HepG2 (cell line): ENCODE measurements around the gene NDUFB10. TPM values are rescaled to one million over a fixed set of nuclear protein-coding genes. Genes with fewer than 3 reads are reported as not detected.

Experiments
- ARNT2 ChIP-seq: sonication (generic); formaldehyde crosslinking; IDR thresholded peaks from 2 replicates; pipeline ENCODE4 v1.8.0; 2022; ENCODE audit warnings: mild to moderate bottlenecking, low read depth, missing genetic modification reagents, moderate library complexity
- FOXJ3 ChIP-seq: sonication (generic); formaldehyde crosslinking; IDR thresholded peaks from 2 replicates; pipeline ENCODE4 v1.4.0; 2020; ENCODE audit warnings: missing genetic modification reagents, mild to moderate bottlenecking, borderline replicate concordance
- HNRNPH1 ChIP-seq: fragments of 200-400 bp; formaldehyde crosslinking; optimal IDR thresholded peaks from 2 replicates; pipeline ENCODE3; 2017; ENCODE audit warnings: mild to moderate bottlenecking, low read depth, low read length
- HOXA5 ChIP-seq: sonication (generic); formaldehyde crosslinking; IDR thresholded peaks from 2 replicates; pipeline ENCODE4 v1.4.0; 2020; ENCODE audit warnings: missing genetic modification reagents
- RERE ChIP-seq: IDR thresholded peaks from 2 replicates; pipeline ENCODE4 v1.6.1; 2016; ENCODE audit warnings: low read depth, missing genetic modification reagents, missing compliant biosample characterization
- RORA ChIP-seq: sonication (generic); formaldehyde crosslinking; IDR thresholded peaks from 2 replicates; pipeline ENCODE4 v1.5.0; 2020; ENCODE audit warnings: mild to moderate bottlenecking, missing genetic modification reagents, moderate library complexity
- SNAPC2 ChIP-seq: sonication (generic); formaldehyde crosslinking; IDR thresholded peaks from 2 replicates; pipeline ENCODE4 v1.8.1; 2022; ENCODE audit warnings: mild to moderate bottlenecking, missing genetic modification reagents
- TARDBP ChIP-seq: sonication (generic); formaldehyde crosslinking; IDR thresholded peaks from 2 replicates; pipeline ENCODE4 v1.8.0; 2022; ENCODE audit warnings: mild to moderate bottlenecking, missing genetic modification reagents
- THAP11 ChIP-seq: IDR thresholded peaks from 2 replicates; pipeline ENCODE4 v1.6.1; 2016; ENCODE audit warnings: missing biosample characterization, missing genetic modification reagents
- TOPORS ChIP-seq: sonication (generic); formaldehyde crosslinking; IDR thresholded peaks from 2 replicates; pipeline ENCODE4 v1.8.0; 2023; ENCODE audit warnings: mild to moderate bottlenecking, missing genetic modification reagents
- TRIM22 ChIP-seq: fragments of 450-650 bp; IDR thresholded peaks from 2 replicates; pipeline ENCODE4 v1.6.1; 2017
- ZBTB10 ChIP-seq: sonication (generic); formaldehyde crosslinking; IDR thresholded peaks from 2 replicates; pipeline ENCODE4 v1.4.0; 2020; ENCODE audit warnings: missing genetic modification reagents, borderline replicate concordance
- ZBTB2 ChIP-seq: sonication (generic); formaldehyde crosslinking; IDR thresholded peaks from 2 replicates; pipeline ENCODE4 v1.8.0; 2022; ENCODE audit warnings: low read depth, missing genetic modification reagents
- ZNF160 ChIP-seq: sonication (generic); formaldehyde crosslinking; IDR thresholded peaks from 2 replicates; pipeline ENCODE4 v1.8.0; 2022; ENCODE audit warnings: mild to moderate bottlenecking, inconsistent platforms, missing genetic modification reagents
- ZNF263 ChIP-seq: sonication (generic); formaldehyde crosslinking; IDR thresholded peaks from 2 replicates; pipeline ENCODE4 v1.4.0; 2020; ENCODE audit warnings: missing genetic modification reagents
- ZNF496 ChIP-seq: sonication (generic); formaldehyde crosslinking; IDR thresholded peaks from 2 replicates; pipeline ENCODE4 v1.8.1; 2023; ENCODE audit warnings: mild to moderate bottlenecking, moderate library complexity, missing genetic modification reagents; ENCODE audit not compliant: insufficient replicate concordance
- ZNF644 ChIP-seq: IDR thresholded peaks from 2 replicates; pipeline ENCODE4 v1.6.1; 2016; ENCODE audit warnings: low read depth
- ZNF782 ChIP-seq: sonication (generic); formaldehyde crosslinking; IDR thresholded peaks from 2 replicates; pipeline ENCODE4 v1.4.0; 2020; ENCODE audit warnings: missing genetic modification reagents, mild to moderate bottlenecking, borderline replicate concordance
- polyA plus RNA-seq, 8 experiments: library from polyadenylated mRNA; depleted of rRNA in 3 of 8; stranded (reverse) in 7 of 8; unstranded in 1 of 8; fragments of >200 nt; fragmentation: Illumina TruSeq in 4 of 8; extraction: Trizol in 4 of 8; gene quantifications; 2 replicates each; pipeline versions ENCODE4 v1.2.1 to v1.2.3, GENCODE V29; 2011 to 2016; ENCODE audit warnings: low read depth in 4 of 8, missing spikeins in 1 of 8, mixed read lengths in 1 of 8; ENCODE audit not compliant: insufficient read depth in 1 of 8
- total RNA-seq, 5 experiments: library from RNA; depleted of rRNA; stranded (reverse); fragments of >200 nt; fragmentation: Illumina TruSeq; extraction: Trizol; gene quantifications; 2 replicates each; pipeline ENCODE4 v1.2.3, GENCODE V29; 2016; ENCODE audit warnings: low read depth in 1 of 5

The NDUFB10 gene
- total and polyA plus RNA-seq, 2 of the 13 experiments (the other 11 are each of a cell fraction or from before 2014, with no cell fraction given) = 68.6 to 157 TPM

- TF ChIP-seq ZBTB10 (CRISPR knock-in tag) (no peak), THAP11 (CRISPR knock-in tag) (peak; percentile 86), TRIM22 (no peak), ARNT2 (peak; percentile 83), RERE (CRISPR knock-in tag) (0 out of 2 replicates have a peak, but pooled peaks have one; percentile 13), FOXJ3 (no peak), ZNF160 (peak; percentile 71; the same call in 1 of the 2 replicates), RORA (CRISPR knock-in tag) (no peak), ZBTB2 (0 out of 2 replicates have a peak, but pooled peaks have one; percentile 52), ZNF263 (CRISPR knock-in tag) (peak; percentile 18; the same call in 1 of the 2 replicates), SNAPC2 (CRISPR knock-in tag) (no peak), HNRNPH1 (no peak), ZNF644 (no peak), ZNF496 (CRISPR knock-in tag) (no peak), HOXA5 (no peak; the same call in 1 of the 2 replicates), ZNF782 (CRISPR knock-in tag) (peak; percentile 65; the same call in 1 of the 2 replicates), TARDBP (CRISPR knock-in tag) (no peak), TOPORS (CRISPR knock-in tag) (0 out of 2 replicates have a peak, but pooled peaks have one; percentile 32)
These were observed 24.4 kb downstream of the NDUFB10 start, which contains the start of gene GFER (continued) for GRCh38 chr16:1983544-1984346.
